Ureter (tissue), 1 donor: ENCODE results near the gene PIGQ. TPM values are rescaled to one million over a fixed set of nuclear protein-coding genes. Genes with fewer than 3 reads are reported as not detected.
A peak's percentile ranks its signal among the peaks of the same experiment; 100 is the strongest.

Source experiments
- DNase-seq: peaks from one replicate; pipeline ENCODE4 v3.0.0-alpha.2; 2020; ENCODE audit warnings: low spot score
- total RNA-seq: library from RNA; stranded (reverse); gene quantifications from one replicate; pipeline ENCODE4 v1.2.4, GENCODE V29; 2023
- donor health status: DM: yes; HTN: yes; CAD: no.

Gene PIGQ
- 65.7 TPM for total RNA-seq

DNA sequence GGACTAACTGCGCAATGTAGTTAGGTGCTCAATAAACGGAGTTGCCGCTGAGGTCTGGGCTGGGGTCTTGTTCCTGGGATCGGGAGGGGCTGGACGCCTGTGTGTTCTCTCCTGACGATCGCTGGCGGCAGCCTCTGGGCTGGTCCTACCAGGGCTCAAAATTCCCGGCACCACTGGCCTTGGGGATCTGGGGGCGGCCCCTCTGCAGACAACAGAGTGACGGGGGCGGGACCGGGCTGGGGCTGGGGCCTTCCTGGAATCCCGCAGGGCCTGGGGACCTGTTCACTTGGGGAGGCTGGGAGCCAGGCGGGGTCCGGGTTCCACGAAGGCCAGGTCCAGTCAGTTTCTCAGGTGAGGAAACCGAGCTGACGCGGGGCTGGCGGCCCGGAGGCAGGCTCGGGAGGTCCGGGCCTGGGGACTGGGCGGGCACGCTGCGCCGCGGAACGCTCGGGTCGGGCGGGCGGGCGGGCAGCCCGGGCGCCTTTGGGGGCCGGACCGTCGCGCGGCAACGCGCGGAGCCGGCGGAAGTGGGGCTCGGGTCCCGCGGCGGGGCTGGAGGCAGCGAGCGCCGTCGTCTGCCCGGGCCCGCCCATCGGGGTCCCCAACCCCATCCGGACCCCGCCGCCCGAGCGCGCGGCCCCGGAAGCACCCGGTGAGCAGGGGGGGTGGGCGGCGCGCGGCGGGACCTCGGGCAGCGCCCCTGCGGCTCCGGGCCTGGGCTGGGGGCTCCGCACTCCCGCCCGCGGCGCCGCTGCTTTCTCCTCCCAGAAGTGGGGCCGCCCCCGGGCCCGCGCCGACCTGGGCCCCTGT is at the start of gene PIGQ:
TSS of gene PIGQ (plus strand) at position 524 of the 810 bp plus-strand sequence. CDS start 4,107 bp downstream, outside the sequence.
- DNase-seq: no peak

DNA sequence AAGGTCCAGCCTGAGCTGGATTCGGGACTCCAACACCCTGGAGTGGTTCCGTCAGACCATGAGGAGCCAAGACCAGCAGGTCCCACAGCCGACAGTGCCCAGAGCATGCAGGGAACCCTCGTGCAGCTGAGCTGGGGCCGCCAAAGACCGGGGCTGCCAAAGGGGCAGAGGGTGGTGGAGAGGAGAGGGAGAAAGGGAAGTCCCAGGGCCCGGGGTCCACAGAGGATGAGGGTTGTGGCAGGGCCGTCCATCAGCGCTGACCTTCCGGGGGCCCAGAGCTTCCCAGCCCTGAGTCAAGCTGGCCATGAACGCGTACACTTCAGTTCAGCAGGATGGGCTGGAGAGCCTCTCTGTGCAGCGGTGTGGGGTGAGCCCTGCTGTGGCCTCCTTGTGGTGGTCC is 48.9 kb upstream of the PIGQ start:
- no peak for DNase-seq

DNA sequence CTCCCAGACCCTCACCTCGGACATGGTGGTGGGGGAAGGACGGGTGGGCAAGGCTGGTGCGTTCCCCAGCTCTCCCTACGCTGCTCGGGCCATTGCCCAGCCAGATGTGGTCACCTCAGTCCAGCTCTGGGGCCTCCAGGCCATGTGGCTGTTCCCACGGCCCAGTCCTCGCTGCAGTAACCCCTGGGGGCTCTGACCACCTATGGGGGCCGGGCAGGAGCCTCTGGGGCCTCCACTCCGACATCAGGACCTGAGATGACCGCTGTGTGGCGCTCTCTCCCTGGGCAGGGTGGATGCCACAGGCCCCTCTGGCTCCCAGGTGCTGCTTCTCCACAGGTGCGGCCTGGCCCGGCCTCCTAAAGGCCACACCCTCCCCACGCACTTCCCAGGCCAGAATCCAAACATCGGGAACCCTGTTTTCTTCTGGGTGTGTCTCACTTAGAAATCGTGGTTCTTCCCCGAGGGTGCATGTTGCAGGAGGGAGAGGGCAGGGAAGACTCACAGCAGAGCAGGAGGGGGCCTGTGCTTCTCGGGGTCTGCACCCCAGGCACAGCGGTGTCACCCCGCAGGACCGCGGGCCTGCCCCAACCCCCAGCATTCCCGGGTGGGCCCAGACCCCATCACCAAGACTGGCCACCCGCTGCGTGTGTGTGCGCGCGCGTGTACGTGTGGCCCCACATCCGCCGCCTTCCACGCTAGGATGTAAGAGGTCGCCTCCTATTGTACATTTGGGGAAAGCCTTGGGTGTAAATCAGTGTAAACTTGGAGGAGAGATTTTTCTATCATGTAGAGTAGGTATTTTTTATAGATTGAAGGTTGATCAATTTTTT is 48.2 kb upstream of the PIGQ start:
- DNase-seq: no peak

DNA sequence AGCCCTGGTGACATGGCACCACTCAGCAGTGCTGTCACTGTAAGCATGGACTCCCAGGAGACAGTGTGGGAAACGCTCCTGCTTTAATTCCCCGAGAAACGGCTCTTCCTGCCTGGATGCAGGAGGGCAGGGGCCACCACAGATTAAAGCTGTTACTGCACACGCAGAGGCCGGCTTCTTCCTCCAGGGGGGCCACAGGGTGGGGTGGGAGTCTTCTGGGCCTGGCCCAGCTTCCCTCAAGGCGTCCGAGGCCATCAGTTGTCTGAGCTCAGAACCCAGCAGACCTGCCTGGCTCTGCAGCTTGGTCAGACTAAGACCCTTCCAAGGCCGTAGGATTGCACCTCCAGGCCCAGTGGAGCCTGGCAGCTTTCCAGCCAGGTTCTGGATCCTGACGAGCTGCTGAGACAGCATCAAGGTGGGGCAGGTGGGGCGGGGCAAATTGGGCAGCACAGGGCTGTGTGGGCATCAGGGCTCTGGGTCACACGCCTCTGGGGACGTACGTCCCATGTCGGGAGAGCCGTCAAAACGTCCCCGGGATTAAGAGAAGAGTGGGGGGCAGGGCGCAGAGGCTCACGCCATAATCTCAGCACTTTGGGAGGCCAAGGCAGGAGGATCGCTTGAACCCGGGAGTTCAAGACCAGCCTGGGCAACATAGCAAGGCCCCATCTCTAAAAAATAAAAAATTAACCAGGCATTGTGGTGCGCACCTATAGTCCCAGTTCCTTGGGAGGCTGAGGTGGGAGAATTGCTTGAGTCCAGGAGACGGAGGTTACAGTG is 47.3 kb upstream of the PIGQ start:
- no peak for DNase-seq

DNA sequence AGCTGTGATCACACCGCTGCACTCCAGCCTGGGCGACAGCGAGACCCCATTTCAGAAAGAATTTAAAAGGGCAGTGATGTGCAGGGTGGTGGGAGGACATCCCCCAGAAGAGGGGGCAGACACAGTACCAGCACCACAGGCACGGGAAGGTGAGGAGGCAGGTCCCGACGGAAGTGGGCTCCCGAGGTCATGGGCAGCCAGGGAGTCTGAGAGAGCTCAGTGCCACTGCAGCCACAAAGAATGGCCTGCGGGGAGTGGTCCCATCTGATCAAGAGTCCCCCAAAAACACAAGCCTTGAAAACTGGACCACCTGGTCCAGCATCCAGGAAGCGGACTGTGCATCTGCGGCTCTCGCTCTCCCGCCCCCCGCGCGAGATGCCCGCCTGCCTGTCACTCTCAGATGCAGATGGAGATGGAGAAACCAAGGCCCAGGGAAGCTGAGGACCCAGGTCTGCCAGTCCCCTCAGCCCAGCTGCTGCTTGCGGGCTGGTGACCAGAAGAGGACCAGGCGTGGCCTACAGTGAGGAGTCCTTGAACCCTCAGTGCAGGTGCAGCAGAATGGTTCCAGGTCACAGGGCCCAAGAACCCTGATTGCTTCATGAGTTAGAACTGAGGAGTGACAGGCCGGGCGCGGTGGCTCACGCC is 46.5 kb upstream of the PIGQ start:
- DNase-seq: no peak

DNA sequence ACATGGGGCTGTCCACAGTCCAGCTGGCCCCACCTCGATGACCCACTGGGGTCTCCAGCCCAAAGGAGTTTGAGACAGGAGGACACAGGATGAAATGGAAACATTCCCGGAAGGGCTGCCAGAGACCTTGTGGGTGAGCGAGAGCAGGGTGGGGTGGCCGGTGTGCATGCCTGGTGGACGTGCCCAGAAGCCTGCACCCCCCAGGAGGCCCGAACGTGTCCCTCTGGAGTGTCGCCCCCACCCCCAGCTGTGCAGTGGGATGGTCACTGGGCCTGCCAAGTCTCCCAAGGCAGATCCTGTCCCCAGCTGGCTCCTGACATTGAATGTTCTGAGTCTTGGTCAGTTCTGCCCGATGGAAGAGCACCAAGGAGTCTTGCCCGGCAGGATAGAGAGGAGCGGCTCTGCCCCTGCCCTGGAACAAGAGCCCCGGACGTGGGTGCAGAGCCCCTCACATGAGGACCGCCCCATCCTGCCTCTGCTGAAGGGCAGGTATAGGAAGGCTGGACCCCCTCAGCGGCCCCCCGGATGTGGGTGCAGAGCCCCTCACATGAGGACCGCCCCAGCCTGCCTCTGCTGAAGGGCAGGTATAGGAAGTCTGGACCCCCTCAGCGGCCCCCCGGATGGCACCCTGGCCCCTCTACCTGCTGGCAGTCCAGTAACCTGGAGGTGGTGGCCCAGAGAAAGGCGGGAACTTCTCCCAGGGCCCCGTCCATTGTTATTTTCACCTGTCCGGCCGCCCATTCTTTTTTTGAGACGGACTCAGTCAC is 45.3 kb upstream of the PIGQ start:
- no peak for DNase-seq

DNA sequence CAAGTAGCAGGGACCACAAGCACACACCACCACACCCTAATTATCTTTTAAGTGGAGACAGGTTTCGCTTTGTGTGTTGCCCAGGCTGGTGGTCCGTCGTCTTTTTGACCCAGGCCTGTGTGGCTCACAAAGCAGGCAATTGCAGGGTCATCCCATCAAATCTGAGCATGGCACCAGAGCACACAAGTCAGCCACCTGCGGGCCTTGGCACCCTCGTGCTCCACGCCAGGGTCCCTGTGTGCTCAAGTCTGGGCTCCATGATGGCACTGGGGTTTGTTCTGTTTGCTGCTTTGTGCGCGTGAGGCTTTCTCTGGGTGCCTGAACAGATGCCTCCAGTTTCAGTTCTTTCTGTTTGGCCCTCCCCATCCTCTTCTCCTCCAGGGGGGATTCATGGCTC is 44.6 kb upstream of the PIGQ start:
- no peak for DNase-seq

DNA sequence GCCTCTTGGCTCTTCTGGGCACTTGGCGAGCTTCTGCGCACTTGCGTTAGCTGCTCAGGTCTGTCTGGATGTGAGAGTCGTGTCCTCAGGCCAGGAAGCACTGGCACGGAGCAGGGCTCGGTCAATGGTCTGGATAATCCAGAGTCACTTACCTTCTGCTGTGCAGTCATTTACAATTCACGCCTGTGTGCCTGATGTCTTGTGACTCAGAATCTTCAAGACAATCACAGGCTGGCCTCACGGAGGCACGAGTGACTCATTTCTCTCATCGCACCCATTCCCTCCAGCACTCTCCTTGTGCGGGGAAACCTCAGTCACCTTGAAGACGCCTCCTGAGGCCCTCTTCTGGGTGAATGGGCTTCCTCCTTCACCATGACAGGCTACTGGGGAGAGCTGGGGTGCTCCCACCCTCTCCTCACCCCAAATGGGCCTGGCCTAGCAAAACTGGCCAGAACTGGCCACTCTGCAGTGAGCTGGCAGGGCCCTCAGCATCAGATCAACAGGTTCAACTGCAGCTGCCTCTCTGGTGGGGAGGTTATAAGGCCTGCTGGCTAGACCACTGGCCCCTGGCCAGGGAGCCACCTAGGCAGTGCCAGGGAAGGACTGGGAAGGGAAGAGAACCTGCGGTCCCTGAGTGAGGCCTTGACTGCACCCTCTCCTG is 44.1 kb upstream of the PIGQ start:
- DNase-seq: no peak

DNA sequence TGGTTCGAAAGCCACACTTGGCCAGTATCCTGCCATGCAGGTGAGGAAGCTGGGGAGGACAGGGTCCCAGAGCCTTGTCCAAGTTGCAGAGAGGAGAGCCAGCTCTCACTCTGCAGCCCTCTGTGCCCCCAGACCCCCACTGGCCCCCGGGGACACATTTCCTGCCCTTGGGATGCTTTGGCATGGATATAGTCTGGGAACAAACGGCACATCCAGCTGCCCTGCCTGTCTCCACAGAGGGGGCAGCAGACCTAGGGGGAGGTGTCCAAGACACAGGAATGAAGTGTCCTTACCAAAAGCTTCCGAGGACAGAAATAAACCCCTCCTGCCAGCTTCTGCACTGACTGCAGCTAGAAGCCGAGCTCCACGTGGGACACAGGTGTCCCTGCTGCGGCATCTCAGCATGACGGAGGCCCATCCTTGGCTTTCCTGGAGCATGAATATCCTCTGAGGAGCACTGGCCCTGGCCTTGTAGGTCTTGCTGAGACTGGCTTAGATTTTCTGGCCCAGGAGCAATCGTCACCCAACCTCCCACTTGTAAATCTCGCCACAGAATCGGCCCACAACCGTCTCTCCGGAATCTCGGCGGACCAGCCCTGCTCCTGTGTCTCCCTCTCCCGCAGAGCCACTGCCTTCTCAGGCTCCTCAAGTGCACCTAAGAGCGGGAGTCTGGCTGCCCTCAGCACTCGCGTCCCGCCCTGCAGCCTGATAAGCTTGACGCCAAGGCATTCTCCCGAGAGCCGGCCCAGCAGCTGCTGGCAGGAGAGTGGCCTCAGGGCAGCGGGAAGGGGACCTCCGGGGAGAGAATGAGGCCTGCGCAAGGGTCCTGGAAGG is 43.4 kb upstream of the PIGQ start:
- no peak for DNase-seq

DNA sequence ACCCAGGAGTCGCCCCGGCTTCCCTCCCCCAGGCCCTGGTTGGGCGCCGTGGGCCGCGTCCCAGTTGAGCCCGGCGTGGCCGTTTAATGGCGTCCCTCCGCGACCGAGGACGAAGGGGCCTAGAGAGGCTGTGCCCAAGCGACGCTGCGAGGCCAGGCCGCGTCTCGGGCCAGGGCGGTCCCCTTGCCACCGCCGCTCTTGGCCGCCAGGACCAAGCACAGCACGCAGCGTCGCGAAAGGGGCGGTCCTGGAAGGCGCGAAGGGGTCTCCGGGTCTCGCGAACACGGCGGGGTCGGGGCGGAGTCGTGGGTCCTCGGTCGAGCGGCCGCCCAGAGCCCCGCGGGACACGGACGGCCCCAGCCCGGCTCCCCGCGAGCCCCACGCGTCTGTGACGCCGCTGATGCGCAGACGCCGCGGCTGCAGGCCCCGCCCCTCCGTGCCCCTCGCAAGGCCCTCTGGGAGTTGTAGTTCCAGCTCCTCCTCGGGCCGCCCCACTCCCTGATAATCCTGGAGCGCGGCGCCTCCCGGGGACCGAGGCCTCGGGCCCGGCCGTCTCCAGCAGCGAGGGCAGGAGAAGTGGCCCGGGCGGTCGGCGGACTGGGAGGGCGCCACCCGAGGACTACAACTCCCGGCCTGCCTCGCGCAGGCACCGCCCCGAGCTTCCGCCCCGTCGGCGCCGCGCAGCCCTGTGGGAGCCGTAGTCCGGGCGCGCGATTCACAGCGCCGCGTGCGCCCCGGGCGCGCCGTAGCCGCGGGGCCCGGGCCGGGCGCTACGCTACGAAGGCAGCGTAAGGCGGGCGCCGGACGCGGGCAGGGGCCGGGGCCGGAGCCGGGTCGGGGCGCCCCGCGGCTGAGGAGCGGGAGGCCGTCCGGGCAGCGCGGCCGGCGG is 42.5 kb upstream of the PIGQ start, which contains the start of gene CAPN15:
TSS of gene CAPN15 (plus strand) at position 698 of the 889 bp plus-strand sequence. CDS start 19,127 bp downstream, outside the sequence.
- peak; percentile 90 for DNase-seq

DNA sequence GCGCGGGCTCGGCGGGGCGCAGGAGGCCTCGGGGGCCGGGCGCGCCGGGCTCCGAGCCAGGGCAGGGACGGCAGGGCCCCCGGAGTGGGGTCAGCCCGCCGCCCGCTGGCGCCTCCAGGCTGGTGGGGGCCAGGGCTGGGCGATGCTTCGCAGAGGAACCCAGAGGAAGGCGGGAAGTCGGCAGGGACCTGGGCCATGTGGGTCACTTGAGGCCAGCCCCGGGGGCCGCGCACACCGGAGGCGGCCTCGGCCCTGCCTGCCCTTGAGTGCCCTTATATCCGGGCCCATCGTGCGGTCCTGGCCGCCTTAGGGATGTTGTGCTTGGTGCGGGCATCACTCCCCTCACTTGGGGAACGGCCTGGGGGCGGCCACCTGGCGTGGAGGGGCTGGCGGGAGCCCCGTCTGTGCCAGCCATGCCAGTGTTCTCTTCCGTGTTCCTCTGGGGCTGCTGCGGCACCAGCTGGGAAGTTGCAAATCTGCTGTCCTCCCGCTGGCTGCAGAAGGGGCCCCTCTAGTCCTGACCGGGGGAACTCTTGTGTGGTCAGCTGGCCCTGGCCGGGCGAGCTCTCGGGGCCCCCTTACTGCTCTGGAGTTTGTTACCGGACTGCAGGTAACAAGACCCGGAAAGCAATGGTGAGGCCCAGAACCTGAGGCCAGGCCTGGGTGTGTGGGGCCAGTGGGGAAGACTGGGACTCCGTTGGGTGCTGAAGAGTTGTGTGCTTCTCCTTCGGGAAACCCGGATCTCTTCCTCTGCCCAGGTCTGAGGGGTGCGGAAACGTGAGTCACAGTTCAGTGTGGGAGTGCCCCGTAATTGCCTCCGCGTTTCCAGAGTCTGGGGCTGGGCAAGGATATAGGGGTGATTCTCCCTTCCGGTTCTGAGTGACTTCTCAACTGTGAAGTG is 41.4 kb upstream of the PIGQ start:
- peak; percentile 69 for DNase-seq

DNA sequence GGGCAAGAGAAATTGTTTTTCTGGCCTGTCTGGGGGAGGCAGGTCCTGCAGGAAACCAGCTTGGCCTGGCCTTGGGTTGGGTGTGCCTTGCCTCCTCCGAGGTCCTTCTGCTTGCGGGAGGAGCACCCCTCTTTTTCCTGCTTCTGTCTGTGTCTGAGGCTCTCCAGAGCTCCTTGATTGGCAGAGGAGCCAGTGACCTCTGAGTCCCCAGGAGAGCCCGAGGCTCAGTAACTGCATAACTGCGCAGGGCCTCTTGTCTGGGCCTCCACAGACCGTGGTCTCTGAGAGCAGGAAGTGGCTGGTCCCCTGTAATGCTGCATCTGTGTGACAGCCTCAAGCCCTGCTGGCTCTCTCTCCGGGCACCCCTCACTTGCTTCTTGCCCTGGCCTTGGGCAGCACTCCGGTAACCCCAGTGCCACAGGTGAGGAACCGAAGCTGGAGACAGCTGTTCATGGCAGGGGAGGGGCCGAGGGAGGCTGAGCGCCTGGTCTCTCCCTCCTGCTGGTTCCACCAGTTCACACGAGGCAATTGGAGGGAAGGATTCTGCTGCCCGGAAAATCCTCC is 40.7 kb upstream of the PIGQ start:
- DNase-seq: no peak

DNA sequence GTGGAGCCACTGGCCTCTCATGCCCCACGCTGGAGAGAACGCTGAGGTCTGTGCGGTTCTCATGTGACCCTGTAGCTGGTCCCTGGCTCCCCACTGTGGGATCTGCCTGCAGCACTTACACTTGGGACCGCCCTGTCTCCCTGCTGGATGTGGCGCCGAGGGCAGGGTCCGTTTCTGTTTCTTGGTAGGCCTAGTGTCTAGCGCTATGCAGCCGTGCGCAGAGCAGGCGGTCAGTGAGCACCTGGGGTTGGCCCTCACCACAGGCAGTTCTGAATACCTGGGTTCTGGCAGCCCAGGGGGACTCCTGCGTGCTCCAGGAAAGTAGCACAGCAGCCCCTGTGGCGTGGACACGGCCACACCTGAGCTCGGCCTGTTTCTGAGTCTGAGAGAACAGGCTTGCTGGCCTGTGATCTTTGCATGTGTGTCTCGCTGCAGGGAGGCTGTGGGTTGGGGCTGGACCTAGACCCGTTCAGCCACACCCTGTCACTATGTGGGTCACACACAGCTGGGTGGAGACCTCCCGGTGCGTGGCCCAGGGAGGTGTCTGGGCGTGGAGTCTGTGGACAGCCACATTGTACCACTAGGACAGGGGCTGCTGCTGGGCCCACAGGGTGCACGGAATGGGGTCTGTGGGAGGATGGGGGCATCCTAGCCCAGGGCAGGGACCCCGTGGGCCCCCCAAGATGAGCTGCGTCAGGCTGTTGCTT is 39.5 kb upstream of the PIGQ start:
- DNase-seq: no peak

DNA sequence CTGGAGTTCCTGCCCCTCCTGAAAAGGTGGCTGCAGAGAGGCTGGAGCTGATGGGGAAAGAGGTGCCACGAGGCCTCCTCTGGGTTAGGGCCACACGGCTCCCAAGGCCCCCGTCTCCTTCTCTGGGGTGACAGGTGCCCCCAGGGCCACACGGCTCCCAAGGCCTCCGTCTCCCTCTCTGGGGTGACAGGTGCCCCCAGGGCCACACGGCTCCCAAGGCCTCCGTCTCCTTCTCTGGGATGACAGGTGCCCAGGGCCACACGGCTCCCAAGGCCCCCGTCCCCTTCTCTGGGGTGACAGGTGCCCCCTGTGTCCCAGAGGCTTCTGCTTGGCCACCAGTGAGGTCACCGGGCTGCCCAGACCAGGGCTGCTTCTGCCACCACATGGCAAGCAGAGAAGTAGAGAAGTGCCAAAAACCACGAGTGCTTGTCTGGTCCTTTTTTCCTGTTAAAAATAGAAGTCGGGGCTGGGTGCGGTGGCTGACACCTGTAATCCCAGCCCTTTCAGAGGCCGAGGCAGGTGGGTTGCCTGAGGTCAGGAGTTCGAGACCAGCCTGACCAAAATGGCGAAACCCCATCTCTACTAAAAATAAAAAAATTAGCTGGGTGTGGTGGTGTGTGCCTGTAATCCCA is 38.2 kb upstream of the PIGQ start:
- no peak for DNase-seq

DNA sequence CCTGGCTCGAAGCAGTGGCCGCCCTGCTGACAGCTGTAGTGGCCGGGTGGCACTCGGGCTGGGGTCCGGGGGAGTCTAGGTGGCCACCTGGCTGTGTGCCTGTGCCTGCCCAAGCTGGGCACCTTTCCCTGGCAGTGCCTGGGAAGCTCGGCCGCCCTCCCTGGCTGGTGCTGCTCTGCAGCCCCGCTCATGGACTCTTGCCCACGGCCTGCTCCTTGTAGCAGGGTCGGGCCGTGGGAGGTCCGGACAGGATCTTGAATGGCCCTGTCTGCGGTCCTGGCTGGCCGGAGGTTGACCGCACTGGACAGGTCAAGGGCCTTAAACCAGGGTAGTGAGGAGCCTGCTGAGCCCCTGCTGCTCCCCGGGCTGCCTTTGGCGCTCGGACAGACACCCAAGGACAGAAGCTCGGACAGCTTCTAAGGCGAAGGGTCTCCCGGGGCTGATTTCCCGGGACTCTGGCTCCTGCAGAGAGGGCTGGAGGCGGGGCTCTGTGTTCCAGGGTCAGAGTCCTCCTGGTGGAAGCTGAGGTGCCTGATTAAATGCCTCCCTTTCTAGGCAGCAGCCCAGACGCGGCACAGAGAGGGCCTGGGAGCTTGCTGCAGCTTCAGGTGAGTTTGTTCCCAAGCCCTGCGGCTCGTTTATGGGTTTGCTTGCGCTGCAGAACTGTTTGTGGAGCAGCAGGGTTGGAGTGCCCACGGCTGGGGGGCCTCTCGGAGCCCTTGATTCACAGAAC is 36.2 kb upstream of the PIGQ start:
- DNase-seq: no peak
